ENCODE measurements around the gene CITED4.

- TF ChIP-seq CTCF (optimal IDR thresholded peaks at IDR 0.05 in 1 of 3, IDR thresholded peaks at IDR 0.05 in 1 of 3, conservative IDR thresholded peaks at IDR 0.05 in 1 of 3; ENCODE audit: extremely low read depth in 1 of 3, insufficient read depth in 2 of 3, low read length in 3 of 3) (no peak), EZH2 (IDR thresholded peaks at IDR 0.05; ENCODE audit: low read length) (no peak)
Observed at GRCh38 chr1:40899230-40899870, 37.2 kb upstream of the CITED4 start.

Data from keratinocyte (primary cell).